GM21360 (cell line): Measurements from ENCODE around the gene FUZ.

ENCODE experiments used
- ATAC-seq: cut with Tn5 transposase; IDR thresholded peaks from one replicate; pipeline ENCODE4 v1.9.1; 2021; ENCODE audit warnings: mild to moderate bottlenecking, moderate library complexity; ENCODE audit not compliant: unreplicated experiment

Gene FUZ

GRCh38 chr19:49812997-49813861 is at the start of gene FUZ:
TSS of gene FUZ (minus strand) at chr19:49813292. CDS start at chr19:49813106, 186 bp downstream.
- ATAC-seq, result no peak

- ATAC-seq, result no peak
Measured at GRCh38 chr19:49862391-49863253, 49.5 kb upstream of the FUZ start.

DNA sequence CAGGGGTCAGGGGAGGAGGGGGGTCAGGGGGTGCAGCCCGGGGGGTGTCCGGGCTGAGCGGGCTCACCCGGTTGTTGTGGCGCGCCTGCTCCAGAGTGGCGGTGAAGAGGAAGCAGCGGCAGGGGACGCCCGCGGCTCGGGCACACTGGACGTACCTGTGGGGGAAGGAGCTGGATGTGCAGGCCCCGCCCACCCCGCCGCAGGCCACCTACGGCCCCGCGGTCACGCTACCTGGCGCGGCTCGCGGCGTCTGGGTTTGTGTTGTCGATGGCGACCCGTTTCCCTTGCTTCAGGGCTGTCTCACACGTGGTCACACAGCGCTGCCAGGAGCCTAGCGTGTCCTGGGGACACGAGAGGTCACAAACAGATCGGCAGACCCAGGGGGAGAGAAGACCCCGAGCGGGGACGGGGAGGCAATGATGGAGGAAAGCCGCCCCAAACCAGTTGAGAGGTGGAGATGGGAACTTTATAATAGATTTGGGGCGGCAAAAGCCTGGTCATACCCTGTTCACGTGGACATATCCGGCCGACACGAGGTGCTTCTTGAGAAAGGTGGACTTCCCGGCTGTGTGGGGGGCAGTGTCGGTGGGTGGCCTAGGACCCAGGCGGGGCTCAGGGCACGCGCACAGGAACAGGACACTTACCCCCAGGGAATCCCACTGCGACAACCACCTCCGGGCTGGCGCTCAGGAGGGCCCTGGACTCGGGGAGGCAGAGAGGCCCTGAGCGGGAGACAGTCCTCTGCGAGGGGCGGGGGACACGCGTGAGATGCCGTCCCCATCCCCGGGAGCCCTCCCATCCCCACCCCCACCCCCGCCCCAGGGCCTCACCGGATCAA is 48.7 kb upstream of the FUZ start:
- no peak for ATAC-seq

DNA sequence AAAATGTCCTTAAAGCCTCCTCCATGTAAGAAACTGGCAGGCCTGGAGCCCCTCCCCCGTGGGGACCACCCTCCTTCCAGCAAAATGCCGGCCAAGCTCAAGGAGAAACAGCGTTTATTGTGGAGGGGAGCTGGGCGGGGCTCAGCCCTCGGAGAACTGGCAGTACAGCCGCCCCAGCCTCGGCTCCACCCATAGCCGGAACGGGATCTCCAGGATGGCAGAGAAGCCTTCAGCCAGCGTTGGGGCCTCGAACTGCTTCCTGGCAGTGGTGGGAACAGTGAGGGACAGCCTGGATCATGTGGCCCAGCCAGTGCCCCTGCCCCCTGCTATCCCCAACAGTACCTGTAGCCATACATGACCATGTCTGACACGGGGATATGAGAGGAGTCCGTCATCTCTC is 48.0 kb upstream of the FUZ start:
- no peak for ATAC-seq

DNA sequence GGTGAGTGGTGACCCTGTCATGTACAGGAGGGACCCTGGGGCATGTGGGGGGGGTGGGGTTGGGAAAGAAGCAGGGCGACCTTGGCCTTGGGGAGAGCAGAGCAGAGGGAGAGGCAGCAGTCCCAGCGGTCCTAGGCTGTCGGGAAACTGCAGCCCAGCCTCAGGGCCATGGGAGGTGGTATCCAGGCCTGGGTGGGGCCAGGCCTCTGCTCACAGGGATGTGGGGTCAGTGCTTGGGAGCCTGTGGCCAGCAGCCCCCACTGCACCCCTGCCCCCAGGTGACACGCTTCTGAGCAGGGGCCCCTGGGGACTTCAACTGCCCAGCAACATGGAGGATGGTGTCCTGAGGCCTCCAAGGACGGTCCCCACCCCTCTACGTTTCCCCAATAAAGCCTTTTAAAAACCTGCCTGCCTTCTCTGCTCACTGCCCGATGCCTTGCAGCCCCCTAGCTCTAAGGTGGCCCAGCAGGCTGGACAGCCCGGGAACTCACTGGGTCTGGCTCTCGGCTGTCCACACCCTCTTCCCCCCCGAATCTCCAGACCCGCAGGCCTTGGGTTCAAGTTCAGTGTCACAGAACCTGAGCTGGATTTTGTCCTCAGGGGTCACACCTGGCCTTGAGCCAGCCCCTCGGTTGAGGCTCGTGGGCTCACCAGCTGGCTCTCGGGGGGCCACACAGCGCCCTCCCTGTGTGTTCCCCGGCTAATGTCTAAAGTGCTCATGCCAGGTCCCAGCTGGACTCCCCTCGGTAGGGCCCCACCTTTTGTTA is 47.4 kb upstream of the FUZ start:
- ATAC-seq, result no peak

- no peak for ATAC-seq
Measured at GRCh38 chr19:49859682-49860335, 46.7 kb upstream of the FUZ start.

- ATAC-seq, result no peak
Measured at GRCh38 chr19:49858088-49858985, 45.2 kb upstream of the FUZ start.

DNA sequence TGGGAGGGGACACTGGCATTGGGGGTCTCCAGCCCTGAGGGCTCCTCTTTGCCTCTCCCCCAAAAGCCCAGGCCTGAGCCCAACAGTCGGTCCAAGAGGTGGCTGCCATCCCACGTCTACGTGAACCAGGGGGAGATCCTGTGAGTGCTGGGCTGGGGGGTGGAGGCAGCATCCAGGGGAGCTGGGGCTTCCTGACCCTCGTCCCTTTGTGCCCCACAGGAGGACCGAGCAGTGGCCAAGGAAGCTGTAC is 44.7 kb upstream of the FUZ start:
- ATAC-seq, result no peak

GRCh38 chr19:49857061-49857837 is 44.2 kb upstream of the FUZ start:
- no peak for ATAC-seq

DNA sequence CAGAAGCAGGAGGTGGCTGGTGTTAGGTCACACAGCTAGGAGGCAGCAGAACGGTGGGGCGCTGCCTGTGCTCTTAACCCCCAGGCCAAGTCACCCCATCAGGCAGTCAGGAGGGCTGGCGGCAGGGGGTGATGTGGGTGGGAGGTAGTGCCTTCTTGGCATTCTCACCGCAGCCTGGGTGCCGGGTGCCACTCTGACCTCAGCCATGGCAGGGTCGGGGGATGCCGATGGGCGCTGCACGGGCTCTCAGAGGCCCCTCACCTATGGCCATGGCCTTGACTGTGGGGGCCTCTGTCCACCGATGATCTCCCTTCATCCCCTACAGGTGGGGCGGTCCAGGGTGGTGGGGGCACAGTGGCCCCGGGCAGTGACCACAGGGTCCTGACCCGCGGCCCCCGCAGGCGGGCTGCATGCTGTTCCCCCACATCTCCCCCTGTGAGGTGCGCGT is 43.5 kb upstream of the FUZ start:
- no peak for ATAC-seq

DNA sequence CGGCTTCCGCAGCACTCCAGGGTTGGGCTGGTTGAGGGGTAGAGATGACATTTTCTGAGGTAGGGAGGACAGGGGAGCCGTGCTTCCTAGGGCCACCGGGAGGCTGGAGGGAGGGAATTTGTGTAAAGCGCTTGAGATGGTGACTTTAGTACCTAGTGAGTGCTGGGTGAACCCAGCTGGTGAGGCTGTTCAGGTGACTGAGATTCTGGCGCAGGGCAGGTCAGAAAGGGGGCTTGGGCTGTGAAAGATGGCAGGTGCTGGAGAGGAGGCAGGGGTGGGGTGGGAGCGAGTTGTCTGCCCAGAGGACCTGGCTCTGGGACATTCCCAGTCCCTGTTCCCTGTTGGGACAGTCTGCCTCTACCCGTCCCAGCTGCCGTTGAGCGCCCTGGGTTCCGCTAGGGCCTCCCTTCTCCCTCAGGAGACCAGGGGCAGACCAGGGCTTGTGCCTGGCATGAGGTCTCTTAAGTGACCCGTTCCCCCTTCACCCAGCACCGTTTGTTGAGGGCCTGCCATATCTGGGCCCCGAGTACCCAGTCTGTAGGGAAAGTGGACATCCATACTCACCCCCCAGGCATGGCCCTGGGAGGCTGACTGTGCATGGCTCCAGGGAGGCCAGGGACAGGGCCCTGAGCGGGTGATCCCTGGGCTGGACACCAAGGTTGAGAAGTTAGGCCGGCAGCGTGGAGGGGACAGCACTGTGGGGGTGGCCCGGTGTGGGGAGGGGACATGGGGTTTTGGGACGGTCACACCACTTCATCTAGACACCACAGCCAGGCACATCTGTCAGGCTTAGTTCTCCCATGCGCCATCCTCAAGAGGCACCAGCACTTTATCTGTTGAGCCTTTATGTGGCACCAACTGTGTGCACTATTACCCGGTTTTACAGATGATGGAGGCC is 42.8 kb upstream of the FUZ start:
- ATAC-seq, result no peak

DNA sequence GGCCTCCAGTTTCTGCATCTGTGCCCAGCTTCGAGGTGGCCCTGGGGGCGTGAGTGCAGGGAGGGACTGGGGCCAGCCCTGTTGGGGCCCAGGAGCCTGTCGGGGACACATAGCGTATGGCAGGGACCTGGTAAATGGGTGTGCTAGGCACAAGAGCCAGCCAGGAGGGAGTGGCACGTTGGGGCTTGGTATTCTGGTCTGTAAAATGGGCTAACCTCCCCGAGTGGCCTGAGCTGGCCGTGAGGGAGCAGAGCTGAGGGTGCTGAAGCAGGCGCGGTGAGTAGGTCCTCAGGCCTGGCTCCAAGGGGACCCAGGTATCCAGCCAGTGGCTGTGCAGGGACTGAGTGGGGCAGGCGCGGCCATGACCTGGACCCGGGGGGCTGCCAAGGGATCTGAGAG is 42.2 kb upstream of the FUZ start:
- no peak for ATAC-seq

DNA sequence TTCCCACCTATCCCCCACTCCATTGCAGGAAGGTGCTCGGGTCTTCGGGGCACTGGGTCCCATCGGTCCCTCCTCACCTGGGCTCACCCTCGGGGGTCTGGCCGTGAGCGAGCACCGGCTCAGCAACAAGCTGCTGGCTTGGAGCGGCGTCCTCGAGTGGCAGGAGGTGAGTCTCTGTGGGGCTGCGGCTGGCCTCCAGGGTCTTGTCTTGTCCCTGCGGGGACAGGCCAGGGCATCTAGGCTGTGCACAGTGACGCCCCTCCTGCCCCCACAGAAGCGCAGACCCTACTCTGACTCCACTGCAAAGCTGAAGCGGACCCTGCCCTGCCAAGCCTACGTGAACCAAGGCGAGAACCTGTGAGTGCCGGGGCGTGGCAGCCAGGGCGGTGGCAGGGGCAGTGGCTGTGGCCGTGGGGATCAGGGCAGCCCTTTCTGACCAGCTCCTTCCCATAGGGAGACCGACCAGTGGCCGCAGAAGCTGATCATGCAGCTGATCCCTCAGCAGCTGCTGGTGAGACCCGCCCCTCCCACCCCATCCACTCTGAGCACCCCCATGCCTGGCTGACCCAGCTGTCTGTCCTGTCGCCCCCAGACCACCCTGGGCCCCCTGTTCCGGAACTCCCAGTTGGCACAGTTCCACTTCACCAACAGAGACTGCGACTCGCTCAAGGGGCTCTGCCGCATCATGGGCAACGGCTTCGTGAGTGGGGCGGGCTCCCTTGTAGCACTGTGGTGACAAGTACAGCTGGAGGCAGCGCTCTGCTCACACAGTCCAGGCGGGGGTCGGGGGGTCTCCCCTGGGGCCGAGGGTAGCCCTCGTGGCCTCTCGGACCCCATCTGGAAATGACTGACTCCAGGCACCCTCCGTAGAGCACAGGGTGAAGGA is 41.5 kb upstream of the FUZ start:
- no peak for ATAC-seq

DNA sequence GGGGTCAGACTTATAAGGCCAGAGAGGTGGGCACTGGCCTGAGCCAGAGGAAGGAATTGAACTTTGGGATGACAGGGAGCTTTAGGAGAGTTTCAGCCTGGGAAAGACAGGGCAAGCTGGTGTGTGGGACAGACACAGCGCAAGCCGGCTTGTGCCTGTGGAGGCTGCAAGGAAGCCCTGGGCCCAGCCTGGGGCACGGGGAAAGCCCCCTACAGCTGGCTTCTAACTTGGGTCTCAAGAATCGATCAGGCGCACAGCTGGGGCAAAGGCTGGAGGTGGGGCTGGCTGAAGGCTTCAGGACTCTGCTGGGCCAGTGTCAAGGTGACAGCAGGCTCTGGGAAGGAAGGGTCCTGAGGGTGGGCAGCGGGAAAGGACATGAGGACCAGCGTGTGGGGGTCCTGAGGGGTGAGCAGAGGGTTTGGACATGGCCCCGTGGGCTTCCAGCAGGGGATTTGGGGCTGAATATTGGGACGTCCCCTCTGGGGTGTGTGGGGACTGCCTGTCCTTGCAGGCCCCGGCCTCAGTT is 40.8 kb upstream of the FUZ start:
- no peak for ATAC-seq

GRCh38 chr19:49852631-49853126 is 39.6 kb upstream of the FUZ start:
- no peak for ATAC-seq
